Mammary epithelial cell (primary cell): ENCODE results near the gene NUDT4.

Experiments
- CTCF ChIP-seq, 2 donors: IDR thresholded peaks in 1 of 2; conservative IDR thresholded peaks in 1 of 2; 2 replicates each; pipeline ENCODE4 v1.5.1; 2011 to 2012; ENCODE audit warnings: inconsistent platforms in 2 of 2, low read length in 2 of 2, mild to moderate bottlenecking in 2 of 2, control low read depth in 1 of 2, low read depth in 1 of 2; ENCODE audit not compliant: insufficient read depth in 1 of 2; ENCODE audit errors: extremely low read depth in 1 of 2
- EZH2 ChIP-seq: IDR thresholded peaks from 2 replicates; pipeline ENCODE4 v1.6.1; 2012; ENCODE audit warnings: low read length, inconsistent platforms, borderline replicate concordance

GRCh38 chr12:93427779-93428564 lies 50.2 kb downstream of the NUDT4 start:
- TF ChIP-seq CTCF (conservative IDR thresholded peaks at IDR 0.05 in 1 of 2, IDR thresholded peaks at IDR 0.05 in 1 of 2; ENCODE audit: extremely low read depth in 1 of 2, insufficient read depth in 1 of 2, low read depth in 1 of 2, low read length in 2 of 2) (no peak), EZH2 (no peak)
